ENCODE data around the gene WDR20.

WDR20 gene

DNA sequence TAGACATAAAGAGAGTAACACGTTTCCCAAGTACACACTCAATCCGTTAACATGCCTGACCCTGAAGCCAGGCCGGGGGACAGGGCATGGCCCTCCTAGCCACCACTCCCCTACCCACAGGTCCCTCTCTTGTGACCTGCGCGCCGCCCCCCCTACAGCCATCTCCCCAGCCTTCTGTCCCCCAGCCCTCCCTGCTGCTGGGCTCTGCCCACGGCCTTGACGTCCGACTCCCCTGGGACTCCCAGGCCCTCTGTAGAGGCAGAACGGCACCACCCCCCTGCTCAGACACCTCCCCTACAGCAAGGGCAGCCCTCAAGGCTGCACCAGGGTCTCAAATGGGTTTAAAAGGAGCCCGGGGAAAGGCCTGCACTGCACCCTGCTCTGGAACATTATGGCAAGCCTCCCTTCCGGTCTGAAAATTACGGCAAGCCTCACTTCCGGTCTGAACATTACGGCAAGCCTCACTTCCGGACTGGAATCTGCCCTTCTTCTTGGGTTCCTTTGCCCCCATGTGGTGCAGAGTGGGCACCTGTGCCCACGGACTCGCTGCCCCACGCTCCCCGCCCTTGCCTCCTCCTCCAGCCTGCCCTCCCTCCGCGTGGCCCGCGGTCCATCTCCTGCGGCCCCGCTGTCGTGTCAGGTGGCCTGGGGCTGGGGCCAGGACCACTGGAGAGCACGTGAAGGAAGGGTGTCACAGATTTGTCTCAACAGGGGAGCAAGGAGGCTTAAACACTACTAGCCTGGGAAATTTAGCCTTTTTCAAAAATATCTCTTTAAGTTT, 87.7 kb downstream of the WDR20 start:
- Histone ChIP-seq H3K36me3 (ENCODE audit: control insufficient read depth in 5 of 5, insufficient read depth in 5 of 5, low read length in 5 of 5) (peaks cover 0 to 32% (median 22%) of the 10 kb centered on the region in 5 donors), H3K9me3 (ENCODE audit: control insufficient read depth in 5 of 5, low read length in 5 of 5) (no peaks in the 10 kb centered on the region), H3K27me3 (ENCODE audit: control insufficient read depth in 5 of 5, insufficient read depth in 4 of 5, low read length in 5 of 5) (no peaks in the 10 kb centered on the region), H3K27ac (ENCODE audit: low read depth, low read length) (peak overlapping the region; percentile 10), H3K4me1 (ENCODE audit: control insufficient read depth in 5 of 5, insufficient read depth in 5 of 5, low read length in 5 of 5) (peaks cover 0 to 16% (median 10%) of the 10 kb centered on the region in 5 donors), H3K9ac (ENCODE audit: low read length in 5 of 5) (peak overlapping the region in 3 of 5 donors; percentile 22 to 48 (median 38)), H3K4me3 (ENCODE audit: low read depth in 1 of 5, low read length in 5 of 5) (peak overlapping the region; percentile 53 to 72 (median 62))

DNA sequence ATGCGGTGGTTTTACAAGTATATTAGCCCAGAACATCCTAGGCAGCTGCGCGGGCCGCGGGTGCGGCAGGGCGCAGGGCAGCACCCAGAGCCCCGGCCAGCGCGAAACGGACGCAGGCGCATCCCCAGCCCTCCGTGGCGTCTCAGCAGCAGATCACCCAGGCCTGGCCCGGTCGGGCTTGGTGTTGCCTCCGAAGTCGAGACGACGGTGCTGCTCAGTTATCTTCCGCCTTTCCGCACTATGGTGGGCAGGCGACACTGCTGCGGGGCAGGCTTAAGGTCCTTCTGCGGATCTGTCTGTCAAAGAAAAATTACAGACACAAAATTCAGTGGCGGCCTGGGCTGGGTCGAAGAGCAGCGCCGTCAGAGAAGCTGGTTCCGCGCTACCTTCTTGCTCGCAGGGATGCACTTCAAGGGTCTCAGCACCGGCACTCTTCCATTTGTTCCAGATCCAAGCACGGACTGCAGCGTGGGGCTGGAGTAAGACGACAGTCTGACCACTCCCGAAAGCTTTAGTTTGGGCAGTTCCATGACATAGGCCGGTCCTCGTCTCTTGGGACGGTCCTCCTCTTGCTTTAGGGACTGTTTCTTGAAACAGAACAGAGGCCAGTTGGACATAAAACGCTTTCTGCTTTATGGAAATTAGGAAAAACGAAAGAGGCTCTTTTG, 89.5 kb downstream of the WDR20 start:
- Histone ChIP-seq H3K36me3 (ENCODE audit: control insufficient read depth in 5 of 5, insufficient read depth in 5 of 5, low read length in 5 of 5) (peaks cover 0 to 28% (median 17%) of the 10 kb centered on the region in 5 donors), H3K27ac (ENCODE audit: low read depth, low read length) (no peak overlapping the region), H3K4me1 (ENCODE audit: control insufficient read depth in 5 of 5, insufficient read depth in 5 of 5, low read length in 5 of 5) (peaks cover 0 to 16% (median 10%) of the 10 kb centered on the region in 5 donors), H3K4me3 (ENCODE audit: low read depth in 1 of 5, low read length in 5 of 5) (no peak overlapping the region), H3K9me3 (ENCODE audit: control insufficient read depth in 5 of 5, low read length in 5 of 5) (no peaks in the 10 kb centered on the region), H3K27me3 (ENCODE audit: control insufficient read depth in 5 of 5, insufficient read depth in 4 of 5, low read length in 5 of 5) (no peaks in the 10 kb centered on the region), H3K9ac (ENCODE audit: low read length in 5 of 5) (no peak overlapping the region)

GRCh38 chr14:102229739-102230092, 90.0 kb downstream of the WDR20 start:
- no peak overlapping the region for H3K4me3 ChIP-seq (ENCODE audit: low read depth in 1 of 5, low read length in 5 of 5)
- H3K9ac ChIP-seq (ENCODE audit: low read length in 5 of 5): no peak overlapping the region
- H3K4me1 ChIP-seq (ENCODE audit: control insufficient read depth in 5 of 5, insufficient read depth in 5 of 5, low read length in 5 of 5): peaks cover 0 to 17% (median 11%) of the 10 kb centered on the region in 5 donors
- H3K27me3 ChIP-seq (ENCODE audit: control insufficient read depth in 5 of 5, insufficient read depth in 4 of 5, low read length in 5 of 5): no peaks in the 10 kb centered on the region
- peaks cover 0 to 28% (median 15%) of the 10 kb centered on the region in 5 donors for H3K36me3 ChIP-seq (ENCODE audit: control insufficient read depth in 5 of 5, insufficient read depth in 5 of 5, low read length in 5 of 5)
- no peak overlapping the region for H3K27ac ChIP-seq (ENCODE audit: low read depth, low read length)
- no peaks in the 10 kb centered on the region for H3K9me3 ChIP-seq (ENCODE audit: control insufficient read depth in 5 of 5, low read length in 5 of 5)

DNA sequence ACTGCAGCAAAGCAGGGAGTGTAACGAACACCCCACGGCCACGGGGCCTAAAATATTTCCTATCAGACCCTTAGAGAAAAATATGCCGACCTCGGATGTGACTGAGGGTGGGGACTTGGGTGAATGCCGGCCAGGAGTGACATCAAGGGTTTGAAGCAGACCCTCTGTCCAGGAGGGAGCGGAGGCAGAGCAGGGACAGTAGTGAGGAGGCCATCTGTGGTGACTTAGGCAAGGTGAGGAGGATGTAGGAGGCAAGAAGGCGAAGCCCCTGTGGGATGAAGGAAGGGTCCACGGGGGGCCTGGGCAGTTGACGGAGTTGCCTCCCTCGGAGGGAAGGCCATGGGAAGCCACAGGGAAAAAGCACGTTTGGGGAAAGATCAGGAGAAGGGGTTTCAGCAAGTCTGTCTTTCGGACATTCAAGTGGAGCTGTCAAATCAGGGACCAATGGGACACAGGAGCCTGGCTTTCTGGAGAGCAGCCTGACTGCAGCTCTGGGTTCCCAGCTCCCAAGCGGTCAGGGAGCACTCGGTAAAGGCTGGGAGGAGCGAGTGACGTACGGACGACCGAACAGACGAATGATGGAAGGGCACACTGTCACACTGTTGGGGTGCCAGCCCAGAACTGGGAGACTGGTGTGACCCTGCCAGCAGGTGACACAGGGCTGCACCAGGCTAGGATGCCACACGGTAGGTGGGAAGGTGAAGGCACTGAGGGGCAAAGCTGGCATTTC, 90.9 kb downstream of the WDR20 start:
- Histone ChIP-seq H3K9ac (ENCODE audit: low read length in 5 of 5) (no peak overlapping the region), H3K27me3 (ENCODE audit: control insufficient read depth in 5 of 5, insufficient read depth in 4 of 5, low read length in 5 of 5) (no peaks in the 10 kb centered on the region), H3K36me3 (ENCODE audit: control insufficient read depth in 5 of 5, insufficient read depth in 5 of 5, low read length in 5 of 5) (peaks cover 0 to 28% (median 14%) of the 10 kb centered on the region in 5 donors), H3K27ac (ENCODE audit: low read depth, low read length) (no peak overlapping the region), H3K9me3 (ENCODE audit: control insufficient read depth in 5 of 5, low read length in 5 of 5) (no peaks in the 10 kb centered on the region), H3K4me1 (ENCODE audit: control insufficient read depth in 5 of 5, insufficient read depth in 5 of 5, low read length in 5 of 5) (peaks cover 0 to 26% (median 21%) of the 10 kb centered on the region in 5 donors), H3K4me3 (ENCODE audit: low read depth in 1 of 5, low read length in 5 of 5) (no peak overlapping the region)

DNA sequence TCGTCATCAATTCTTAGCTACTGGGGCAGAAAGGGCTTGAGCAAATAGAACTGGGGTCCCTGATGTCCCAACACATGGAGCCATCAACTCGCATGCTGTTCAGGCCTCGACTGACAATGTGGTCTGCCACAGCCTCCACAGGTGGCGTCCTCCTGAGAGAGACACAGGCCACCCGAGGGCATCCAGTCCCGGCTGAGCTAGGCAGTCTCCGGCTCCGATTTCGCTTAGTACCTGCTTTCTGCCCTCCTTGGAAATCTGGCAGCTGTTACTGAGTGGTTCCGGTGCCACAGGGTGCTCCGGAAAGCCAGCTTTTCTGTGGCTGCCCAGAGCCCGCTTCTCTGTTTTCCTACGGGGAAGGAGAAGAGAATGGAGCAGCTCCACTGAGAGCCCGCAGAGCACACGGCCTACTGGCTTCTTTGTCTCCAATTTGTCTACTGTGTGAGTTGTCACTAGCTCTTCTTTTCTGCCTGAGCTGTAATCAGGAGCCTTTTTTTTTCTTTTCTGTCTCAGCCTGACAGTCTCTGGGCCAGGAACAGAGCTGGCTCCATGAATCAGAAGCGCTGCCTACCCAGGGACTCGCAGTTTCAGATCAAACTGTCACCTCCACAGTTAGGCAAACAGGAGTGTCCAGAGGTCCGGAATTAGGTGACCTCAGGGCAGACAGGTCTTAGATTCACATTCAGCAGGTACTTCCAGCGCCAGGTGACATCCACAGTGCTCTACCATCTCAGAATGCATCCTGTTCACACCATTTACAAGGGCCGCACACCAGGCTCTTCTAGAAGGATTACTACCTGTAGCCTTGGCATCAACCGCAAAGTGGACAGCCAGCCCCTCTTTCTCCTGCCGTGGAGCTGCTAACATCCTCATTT, 92.0 kb downstream of the WDR20 start:
- H3K27ac ChIP-seq (ENCODE audit: low read depth, low read length): no peak overlapping the region
- H3K36me3 ChIP-seq (ENCODE audit: control insufficient read depth in 5 of 5, insufficient read depth in 5 of 5, low read length in 5 of 5): peaks cover 0 to 28% (median 14%) of the 10 kb centered on the region in 5 donors
- no peak overlapping the region for H3K9ac ChIP-seq (ENCODE audit: low read length in 5 of 5)

GRCh38 chr14:102232348-102232625, 92.6 kb downstream of the WDR20 start:
- no peak overlapping the region for H3K4me3 ChIP-seq (ENCODE audit: low read depth in 1 of 5, low read length in 5 of 5)
- H3K36me3 ChIP-seq (ENCODE audit: control insufficient read depth in 5 of 5, insufficient read depth in 5 of 5, low read length in 5 of 5): peaks cover 0 to 28% (median 14%) of the 10 kb centered on the region in 5 donors
- H3K27me3 ChIP-seq (ENCODE audit: control insufficient read depth in 5 of 5, insufficient read depth in 4 of 5, low read length in 5 of 5): no peaks in the 10 kb centered on the region
- H3K9me3 ChIP-seq (ENCODE audit: control insufficient read depth in 5 of 5, low read length in 5 of 5): no peaks in the 10 kb centered on the region
- H3K27ac ChIP-seq (ENCODE audit: low read depth, low read length): no peak overlapping the region
- H3K4me1 ChIP-seq (ENCODE audit: control insufficient read depth in 5 of 5, insufficient read depth in 5 of 5, low read length in 5 of 5): peaks cover 0 to 21% (median 15%) of the 10 kb centered on the region in 5 donors
- H3K9ac ChIP-seq (ENCODE audit: low read length in 5 of 5): no peak overlapping the region

More for the DNA sequence above, 92.0 kb downstream of the WDR20 start:
- Histone ChIP-seq H3K9me3 (ENCODE audit: control insufficient read depth in 5 of 5, low read length in 5 of 5) (no peaks in the 10 kb centered on the region), H3K4me3 (ENCODE audit: low read depth in 1 of 5, low read length in 5 of 5) (no peak overlapping the region), H3K27me3 (ENCODE audit: control insufficient read depth in 5 of 5, insufficient read depth in 4 of 5, low read length in 5 of 5) (no peaks in the 10 kb centered on the region), H3K4me1 (ENCODE audit: control insufficient read depth in 5 of 5, insufficient read depth in 5 of 5, low read length in 5 of 5) (peaks cover 0 to 27% (median 21%) of the 10 kb centered on the region in 5 donors)

GRCh38 chr14:102233081-102233480, 93.4 kb downstream of the WDR20 start:
- Histone ChIP-seq H3K4me3 (ENCODE audit: low read depth in 1 of 5, low read length in 5 of 5) (no peak overlapping the region), H3K36me3 (ENCODE audit: control insufficient read depth in 5 of 5, insufficient read depth in 5 of 5, low read length in 5 of 5) (peaks cover 0 to 28% (median 14%) of the 10 kb centered on the region in 5 donors), H3K27ac (ENCODE audit: low read depth, low read length) (no peak overlapping the region), H3K9me3 (ENCODE audit: control insufficient read depth in 5 of 5, low read length in 5 of 5) (no peaks in the 10 kb centered on the region), H3K27me3 (ENCODE audit: control insufficient read depth in 5 of 5, insufficient read depth in 4 of 5, low read length in 5 of 5) (no peaks in the 10 kb centered on the region), H3K9ac (ENCODE audit: low read length in 5 of 5) (no peak overlapping the region), H3K4me1 (ENCODE audit: control insufficient read depth in 5 of 5, insufficient read depth in 5 of 5, low read length in 5 of 5) (peaks cover 0 to 15% (median 11%) of the 10 kb centered on the region in 5 donors)

GRCh38 chr14:102234331-102235264, 94.9 kb downstream of the WDR20 start:
- Histone ChIP-seq H3K4me1 (ENCODE audit: control insufficient read depth in 5 of 5, insufficient read depth in 5 of 5, low read length in 5 of 5) (peaks cover 0 to 15% (median 11%) of the 10 kb centered on the region in 5 donors), H3K9me3 (ENCODE audit: control insufficient read depth in 5 of 5, low read length in 5 of 5) (no peaks in the 10 kb centered on the region), H3K27ac (ENCODE audit: low read depth, low read length) (no peak overlapping the region), H3K27me3 (ENCODE audit: control insufficient read depth in 5 of 5, insufficient read depth in 4 of 5, low read length in 5 of 5) (no peaks in the 10 kb centered on the region), H3K4me3 (ENCODE audit: low read depth in 1 of 5, low read length in 5 of 5) (peak overlapping the region; percentile 43 to 57 (median 54)), H3K36me3 (ENCODE audit: control insufficient read depth in 5 of 5, insufficient read depth in 5 of 5, low read length in 5 of 5) (peaks cover 0 to 25% (median 14%) of the 10 kb centered on the region in 5 donors), H3K9ac (ENCODE audit: low read length in 5 of 5) (peak overlapping the region in 3 of 5 donors; percentile 10 to 44 (median 43))
